Measurements from ENCODE around the gene SRC.

The SRC gene

GRCh38 chr20:37397954-37398749, 52.2 kb downstream of the SRC start:
- no peak for DNase-seq

GRCh38 chr20:37398750-37399621, 53.0 kb downstream of the SRC start:
- DNase-seq, result no peak

- no peak for DNase-seq
These were observed 55.5 kb downstream of the SRC start for GRCh38 chr20:37401282-37401929.

GRCh38 chr20:37401930-37402675, 56.2 kb downstream of the SRC start:
- no peak for DNase-seq

- no peak for DNase-seq
These were observed 57.4 kb downstream of the SRC start for GRCh38 chr20:37403107-37404033.

GRCh38 chr20:37404461-37404890, 58.5 kb downstream of the SRC start:
- DNase-seq, result no peak

GRCh38 chr20:37405351-37405897, 59.5 kb downstream of the SRC start:
- DNase-seq, result no peak

- DNase-seq, result peak; percentile 11
These were observed 60.4 kb downstream of the SRC start for GRCh38 chr20:37406010-37406998.

GRCh38 chr20:37407019-37407566, 61.2 kb downstream of the SRC start:
- no peak for DNase-seq

GRCh38 chr20:37407573-37408002, 61.6 kb downstream of the SRC start:
- DNase-seq, result no peak

GRCh38 chr20:37408302-37409193, 62.6 kb downstream of the SRC start:
- no peak for DNase-seq

GRCh38 chr20:37411408-37412219, 65.7 kb downstream of the SRC start:
- DNase-seq, result no peak

GRCh38 chr20:37413023-37413334, 67.0 kb downstream of the SRC start:
- DNase-seq, result no peak

- no peak for DNase-seq
These were observed 67.4 kb downstream of the SRC start for GRCh38 chr20:37413379-37413778.

GRCh38 chr20:37414224-37415035, 68.5 kb downstream of the SRC start:
- no peak for DNase-seq

- DNase-seq, result no peak
These were observed 69.5 kb downstream of the SRC start for GRCh38 chr20:37415118-37416085.
